ENCODE data around the gene SGF29.
"Not testable (repeated sequence)": the region's sequence is repeated elsewhere in the genome, so short reads cannot be mapped to it uniquely, and the experiment has no call there.

The SGF29 gene

GRCh38 chr16:28592979-28593553 lies 39.3 kb downstream of the SGF29 start:
- Histone ChIP-seq H2BK120ac (ENCODE audit: low read depth, low read length) (no peak overlapping the region), H3K56ac (ENCODE audit: low read length) (no peak overlapping the region), H3K27ac (ENCODE audit: low read depth, low read length) (no peak overlapping the region), H3K4me1 (ENCODE audit: control insufficient read depth, low read depth, low read length) (peaks cover 4% of the 10 kb centered on the region), H4K5ac (ENCODE audit: low read length) (no peak overlapping the region), H3K36me3 (ENCODE audit: control insufficient read depth, insufficient read depth, low read length) (no peaks in the 10 kb centered on the region), H4K8ac (ENCODE audit: low read depth, low read length) (no peak overlapping the region), H2BK5ac (ENCODE audit: low read length) (no peak overlapping the region), H3K4me2 (ENCODE audit: low read length) (no peak overlapping the region), H3K4me3 (ENCODE audit: low read length) (no peak overlapping the region), H3K23ac (ENCODE audit: low read length) (no peak overlapping the region), H2AK5ac (ENCODE audit: low read length) (no peak overlapping the region), H2BK15ac (replicated peaks; ENCODE audit: low read depth) (no peak overlapping the region), H3K4ac (ENCODE audit: low read depth, low read length) (no peak overlapping the region), H3K27me3 (ENCODE audit: insufficient read depth, low read length, poor library complexity) (no peaks in the 10 kb centered on the region), H3K18ac (ENCODE audit: low read length) (no peak overlapping the region), H3K9ac (ENCODE audit: low read length) (no peak overlapping the region), H3K79me1 (ENCODE audit: low read length) (no peaks in the 10 kb centered on the region), H3K79me2 (ENCODE audit: control insufficient read depth, insufficient read depth, low read length) (no peaks in the 10 kb centered on the region)
- DNase-seq, result no peak
- WGBS (ENCODE audit: extremely low coverage, insufficient coverage, low lambda C conversion rate), result no CpG with 5 or more reads among the region's 13 CpGs

- not testable (repeated sequence) for H2BK5ac ChIP-seq (ENCODE audit: low read length); H3K4ac ChIP-seq (ENCODE audit: low read depth, low read length); H3K18ac ChIP-seq (ENCODE audit: low read length); H2BK15ac ChIP-seq (replicated peaks; ENCODE audit: low read depth); H3K79me1 ChIP-seq (ENCODE audit: low read length); H3K56ac ChIP-seq (ENCODE audit: low read length); H4K8ac ChIP-seq (ENCODE audit: low read depth, low read length); H3K79me2 ChIP-seq (ENCODE audit: control insufficient read depth, insufficient read depth, low read length); H2BK120ac ChIP-seq (ENCODE audit: low read depth, low read length); H2AK5ac ChIP-seq (ENCODE audit: low read length); H4K5ac ChIP-seq (ENCODE audit: low read length); H3K27me3 ChIP-seq (ENCODE audit: insufficient read depth, low read length, poor library complexity); H3K4me3 ChIP-seq (ENCODE audit: low read length); H3K36me3 ChIP-seq (ENCODE audit: control insufficient read depth, insufficient read depth, low read length); H3K4me2 ChIP-seq (ENCODE audit: low read length); H3K4me1 ChIP-seq (ENCODE audit: control insufficient read depth, low read depth, low read length); H3K27ac ChIP-seq (ENCODE audit: low read depth, low read length); H3K9ac ChIP-seq (ENCODE audit: low read length); H3K23ac ChIP-seq (ENCODE audit: low read length); DNase-seq
- no CpG with 5 or more reads among the region's 6 CpGs for WGBS (ENCODE audit: extremely low coverage, insufficient coverage, low lambda C conversion rate)
Observed at GRCh38 chr16:28595451-28595850, 41.7 kb downstream of the SGF29 start.

GRCh38 chr16:28596115-28596630 lies 42.5 kb downstream of the SGF29 start:
- Histone ChIP-seq H3K23ac (ENCODE audit: low read length) (no peak overlapping the region), H3K27ac (ENCODE audit: low read depth, low read length) (no peak overlapping the region), H2BK5ac (ENCODE audit: low read length) (no peak overlapping the region), H4K5ac (ENCODE audit: low read length) (no peak overlapping the region), H3K79me1 (ENCODE audit: low read length) (no peaks in the 10 kb centered on the region), H2BK120ac (ENCODE audit: low read depth, low read length) (no peak overlapping the region), H3K4me1 (ENCODE audit: control insufficient read depth, low read depth, low read length) (peaks cover 4% of the 10 kb centered on the region), H3K4me3 (ENCODE audit: low read length) (no peak overlapping the region), H3K79me2 (ENCODE audit: control insufficient read depth, insufficient read depth, low read length) (no peaks in the 10 kb centered on the region), H3K4me2 (ENCODE audit: low read length) (no peak overlapping the region), H4K8ac (ENCODE audit: low read depth, low read length) (no peak overlapping the region), H3K4ac (ENCODE audit: low read depth, low read length) (peak overlapping the region; percentile 46), H3K18ac (ENCODE audit: low read length) (peak overlapping the region; percentile 53), H3K56ac (ENCODE audit: low read length) (peak overlapping the region; percentile 19), H3K9ac (ENCODE audit: low read length) (no peak overlapping the region), H2BK15ac (replicated peaks; ENCODE audit: low read depth) (no peak overlapping the region), H3K27me3 (ENCODE audit: insufficient read depth, low read length, poor library complexity) (no peaks in the 10 kb centered on the region), H3K36me3 (ENCODE audit: control insufficient read depth, insufficient read depth, low read length) (no peaks in the 10 kb centered on the region), H2AK5ac (ENCODE audit: low read length) (no peak overlapping the region)
- no peak for DNase-seq
- WGBS (ENCODE audit: extremely low coverage, insufficient coverage, low lambda C conversion rate), result no CpG with 5 or more reads among the region's 8 CpGs

- Histone ChIP-seq H2AK5ac (ENCODE audit: low read length) (no peak within 1 kb of the TSS), H3K4me3 (ENCODE audit: low read length) (no peak within 1 kb of the TSS), H2BK15ac (replicated peaks; ENCODE audit: low read depth) (no peak within 1 kb of the TSS), H3K56ac (ENCODE audit: low read length) (peak within 1 kb of the TSS; percentile 86), H2BK5ac (ENCODE audit: low read length) (no peak within 1 kb of the TSS), H3K18ac (ENCODE audit: low read length) (peak within 1 kb of the TSS; percentile 53), H4K8ac (ENCODE audit: low read depth, low read length) (no peak within 1 kb of the TSS), H3K79me1 (ENCODE audit: low read length) (no peaks in the 10 kb centered on the region), H4K5ac (ENCODE audit: low read length) (no peak within 1 kb of the TSS), H3K4ac (ENCODE audit: low read depth, low read length) (peak within 1 kb of the TSS; percentile 46), H3K9ac (ENCODE audit: low read length) (peak within 1 kb of the TSS; percentile 31), H3K4me2 (ENCODE audit: low read length) (no peak within 1 kb of the TSS), H3K36me3 (ENCODE audit: control insufficient read depth, insufficient read depth, low read length) (no peaks in the 10 kb centered on the region), H3K23ac (ENCODE audit: low read length) (peak within 1 kb of the TSS; percentile 74), H3K79me2 (ENCODE audit: control insufficient read depth, insufficient read depth, low read length) (no peaks in the 10 kb centered on the region), H3K27ac (ENCODE audit: low read depth, low read length) (no peak within 1 kb of the TSS), H3K27me3 (ENCODE audit: insufficient read depth, low read length, poor library complexity) (no peaks in the 10 kb centered on the region), H2BK120ac (ENCODE audit: low read depth, low read length) (no peak within 1 kb of the TSS), H3K4me1 (ENCODE audit: control insufficient read depth, low read depth, low read length) (peaks cover 4% of the 10 kb centered on the region)
- no CpG with 5 or more reads among the region's 11 CpGs for WGBS (ENCODE audit: extremely low coverage, insufficient coverage, low lambda C conversion rate)
- DNase-seq, result peak; percentile 68
Observed at GRCh38 chr16:28596840-28597691, 43.3 kb downstream of the SGF29 start, which contains the start of gene SULT1A2. Gene SULT1A2 (minus strand): TSS chr16:28597050. CDS start chr16:28595930, 1,120 bp downstream.

- H2BK5ac ChIP-seq (ENCODE audit: low read length), result no peak overlapping the region
- no CpG with 5 or more reads among the region's 9 CpGs for WGBS (ENCODE audit: extremely low coverage, insufficient coverage, low lambda C conversion rate)
Observed at GRCh38 chr16:28597692-28598261, 44.1 kb downstream of the SGF29 start.

More at GRCh38 chr16:28597692-28598261, 44.1 kb downstream of the SGF29 start:
- H2AK5ac ChIP-seq (ENCODE audit: low read length), result no peak overlapping the region
- no peak overlapping the region for H3K23ac ChIP-seq (ENCODE audit: low read length)
- no peak overlapping the region for H3K18ac ChIP-seq (ENCODE audit: low read length)
- H4K8ac ChIP-seq (ENCODE audit: low read depth, low read length), result no peak overlapping the region
- H3K79me1 ChIP-seq (ENCODE audit: low read length), result no peaks in the 10 kb centered on the region
- H4K5ac ChIP-seq (ENCODE audit: low read length), result no peak overlapping the region
- H3K4me1 ChIP-seq (ENCODE audit: control insufficient read depth, low read depth, low read length), result peaks cover 4% of the 10 kb centered on the region
- H3K4ac ChIP-seq (ENCODE audit: low read depth, low read length), result no peak overlapping the region
- H2BK15ac ChIP-seq (replicated peaks; ENCODE audit: low read depth), result no peak overlapping the region
- peak overlapping the region; percentile 53 for H3K56ac ChIP-seq (ENCODE audit: low read length)
- no peak overlapping the region for H2BK120ac ChIP-seq (ENCODE audit: low read depth, low read length)
- H3K36me3 ChIP-seq (ENCODE audit: control insufficient read depth, insufficient read depth, low read length), result no peaks in the 10 kb centered on the region
- no peak overlapping the region for H3K4me3 ChIP-seq (ENCODE audit: low read length)
- H3K4me2 ChIP-seq (ENCODE audit: low read length), result no peak overlapping the region
- no peak overlapping the region for H3K27ac ChIP-seq (ENCODE audit: low read depth, low read length)
- no peaks in the 10 kb centered on the region for H3K27me3 ChIP-seq (ENCODE audit: insufficient read depth, low read length, poor library complexity)
- no peak overlapping the region for H3K9ac ChIP-seq (ENCODE audit: low read length)
- no peaks in the 10 kb centered on the region for H3K79me2 ChIP-seq (ENCODE audit: control insufficient read depth, insufficient read depth, low read length)
- peak; percentile 77 for DNase-seq
